ENCODE data around the gene HPSE2. TPM values are rescaled to one million over a fixed set of nuclear protein-coding genes. Genes with fewer than 3 reads are reported as not detected.
A peak's percentile ranks its signal among the peaks of the same experiment; 100 is the strongest.

Gene HPSE2
- total RNA-seq, 1 donor from 2014 or later: not detected

- DNase-seq (ENCODE audit: low read depth): no peak
- peaks cover 8% of the 10 kb centered on the region for H3K36me3 ChIP-seq (ENCODE audit: control insufficient read depth, insufficient read depth, low read length)
- no peak for TF ChIP-seq CTCF (IDR thresholded peaks at IDR 0.05; ENCODE audit: insufficient read depth, low read length, poor library complexity, severe bottlenecking)
- H3K27me3 ChIP-seq (ENCODE audit: control insufficient read depth, insufficient read depth, low read length): no peaks in the 10 kb centered on the region
- H3K4me3 ChIP-seq (ENCODE audit: low read depth, low read length): no peak overlapping the region
Observed at GRCh38 chr10:98435178-98435577, 800.5 kb downstream of the HPSE2 start.

- no peak for TF ChIP-seq CTCF (IDR thresholded peaks at IDR 0.05; ENCODE audit: insufficient read depth, low read length, poor library complexity, severe bottlenecking)
- peaks cover 8% of the 10 kb centered on the region for H3K36me3 ChIP-seq (ENCODE audit: control insufficient read depth, insufficient read depth, low read length)
- H3K4me3 ChIP-seq (ENCODE audit: low read depth, low read length): no peak overlapping the region
- peak; percentile 74 for DNase-seq (ENCODE audit: low read depth)
- H3K27me3 ChIP-seq (ENCODE audit: control insufficient read depth, insufficient read depth, low read length): no peaks in the 10 kb centered on the region
Observed at GRCh38 chr10:98433881-98434732, 801.5 kb downstream of the HPSE2 start.

- no peak for TF ChIP-seq CTCF (IDR thresholded peaks at IDR 0.05; ENCODE audit: insufficient read depth, low read length, poor library complexity, severe bottlenecking)
Observed at GRCh38 chr10:98433371-98433770, 802.3 kb downstream of the HPSE2 start.

GRCh38 chr10:98432330-98432729 is 803.3 kb downstream of the HPSE2 start:
- TF ChIP-seq CTCF (IDR thresholded peaks at IDR 0.05; ENCODE audit: insufficient read depth, low read length, poor library complexity, severe bottlenecking): no peak
- Histone ChIP-seq H3K27me3 (ENCODE audit: control insufficient read depth, insufficient read depth, low read length) (no peaks in the 10 kb centered on the region), H3K4me3 (ENCODE audit: low read depth, low read length) (no peak overlapping the region), H3K36me3 (ENCODE audit: control insufficient read depth, insufficient read depth, low read length) (peaks cover 8% of the 10 kb centered on the region)
- no peak for DNase-seq (ENCODE audit: low read depth)

More at GRCh38 chr10:98433371-98433770, 802.3 kb downstream of the HPSE2 start:
- Histone ChIP-seq H3K36me3 (ENCODE audit: control insufficient read depth, insufficient read depth, low read length) (peaks cover 8% of the 10 kb centered on the region), H3K4me3 (ENCODE audit: low read depth, low read length) (no peak overlapping the region), H3K27me3 (ENCODE audit: control insufficient read depth, insufficient read depth, low read length) (no peaks in the 10 kb centered on the region)
- DNase-seq (ENCODE audit: low read depth): no peak

GRCh38 chr10:98431016-98431415 is 804.6 kb downstream of the HPSE2 start:
- H3K27me3 ChIP-seq (ENCODE audit: control insufficient read depth, insufficient read depth, low read length): no peaks in the 10 kb centered on the region
- no peak overlapping the region for H3K4me3 ChIP-seq (ENCODE audit: low read depth, low read length)
- TF ChIP-seq CTCF (IDR thresholded peaks at IDR 0.05; ENCODE audit: insufficient read depth, low read length, poor library complexity, severe bottlenecking): no peak
- no peak for DNase-seq (ENCODE audit: low read depth)
- H3K36me3 ChIP-seq (ENCODE audit: control insufficient read depth, insufficient read depth, low read length): peaks cover 8% of the 10 kb centered on the region
